ENCODE measurements around the gene EFHC1. TPM values are rescaled to one million over a fixed set of nuclear protein-coding genes. Genes with fewer than 3 reads are reported as not detected.

Gene EFHC1
- total RNA-seq, 6 experiments from 2014 or later: 3.6 to 10.4 (median 6.0) TPM

- peaks cover 0 to 11% (median 0%) of the 10 kb centered on the region in 4 donors for H3K4me1 ChIP-seq
- 63% methylated on average over 4 of the region's 9 CpGs for WGBS (ENCODE audit: insufficient coverage, low coverage, low lambda C conversion rate, missing lambda C conversion rate)
Observed at GRCh38 chr6:52500238-52501129, 80.3 kb downstream of the EFHC1 start.

GRCh38 chr6:52502306-52503029 is 82.3 kb downstream of the EFHC1 start:
- no peaks in the 10 kb centered on the region for H3K27me3 ChIP-seq
- TF ChIP-seq POLR2A (IDR thresholded peaks at IDR 0.05): no peak
- TF ChIP-seq, protein P1, sequence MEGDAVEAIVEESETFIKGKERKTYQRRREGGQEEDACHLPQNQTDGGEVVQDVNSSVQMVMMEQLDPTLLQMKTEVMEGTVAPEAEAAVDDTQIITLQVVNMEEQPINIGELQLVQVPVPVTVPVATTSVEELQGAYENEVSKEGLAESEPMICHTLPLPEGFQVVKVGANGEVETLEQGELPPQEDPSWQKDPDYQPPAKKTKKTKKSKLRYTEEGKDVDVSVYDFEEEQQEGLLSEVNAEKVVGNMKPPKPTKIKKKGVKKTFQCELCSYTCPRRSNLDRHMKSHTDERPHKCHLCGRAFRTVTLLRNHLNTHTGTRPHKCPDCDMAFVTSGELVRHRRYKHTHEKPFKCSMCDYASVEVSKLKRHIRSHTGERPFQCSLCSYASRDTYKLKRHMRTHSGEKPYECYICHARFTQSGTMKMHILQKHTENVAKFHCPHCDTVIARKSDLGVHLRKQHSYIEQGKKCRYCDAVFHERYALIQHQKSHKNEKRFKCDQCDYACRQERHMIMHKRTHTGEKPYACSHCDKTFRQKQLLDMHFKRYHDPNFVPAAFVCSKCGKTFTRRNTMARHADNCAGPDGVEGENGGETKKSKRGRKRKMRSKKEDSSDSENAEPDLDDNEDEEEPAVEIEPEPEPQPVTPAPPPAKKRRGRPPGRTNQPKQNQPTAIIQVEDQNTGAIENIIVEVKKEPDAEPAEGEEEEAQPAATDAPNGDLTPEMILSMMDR (IDR thresholded peaks at IDR 0.05): no peak
- peaks cover 0 to 13% (median 0%) of the 10 kb centered on the region in 4 donors for H3K4me1 ChIP-seq
- intact Hi-C loops (cut with DNase I): no loop called here
- 81% methylated on average over 13 of the region's 20 CpGs for WGBS (ENCODE audit: insufficient coverage, low coverage, low lambda C conversion rate, missing lambda C conversion rate)
- H3K36me3 ChIP-seq: peaks cover 0 to 31% (median 6%) of the 10 kb centered on the region in 4 donors
- H3K4me3 ChIP-seq: no peak overlapping the region
- DNase-seq (no peak), ATAC-seq (no peak)
- no peak overlapping the region for H3K27ac ChIP-seq
- no peaks in the 10 kb centered on the region for H3K9me3 ChIP-seq

More at GRCh38 chr6:52500238-52501129, 80.3 kb downstream of the EFHC1 start:
- intact Hi-C loops (cut with DNase I): no loop called here
- no peaks in the 10 kb centered on the region for H3K27me3 ChIP-seq
- DNase-seq (no peak), ATAC-seq (no peak)
- no peak overlapping the region for H3K4me3 ChIP-seq
- H3K9me3 ChIP-seq: no peaks in the 10 kb centered on the region
- TF ChIP-seq POLR2A (IDR thresholded peaks at IDR 0.05): no peak
- TF ChIP-seq, protein P1 (IDR thresholded peaks at IDR 0.05): no peak
- no peak overlapping the region for H3K27ac ChIP-seq
- H3K36me3 ChIP-seq: peaks cover 0 to 16% (median 5%) of the 10 kb centered on the region in 4 donors

- intact Hi-C loops (cut with DNase I): no loop called here
- Histone ChIP-seq H3K27ac (no peak overlapping the region), H3K9me3 (no peaks in the 10 kb centered on the region), H3K27me3 (no peaks in the 10 kb centered on the region), H3K4me3 (no peak overlapping the region), H3K36me3 (peaks cover 0 to 38% (median 6%) of the 10 kb centered on the region in 4 donors), H3K4me1 (peaks cover 0 to 21% (median 0%) of the 10 kb centered on the region in 4 donors)
- no CpG with 5 or more reads among the region's 5 CpGs for WGBS (ENCODE audit: insufficient coverage, low coverage, low lambda C conversion rate, missing lambda C conversion rate)
- ATAC-seq (no peak), DNase-seq (no peak)
- TF ChIP-seq, protein P1 (IDR thresholded peaks at IDR 0.05): no peak
- TF ChIP-seq POLR2A (IDR thresholded peaks at IDR 0.05): no peak
Observed at GRCh38 chr6:52503323-52503747, 83.2 kb downstream of the EFHC1 start.

DNA sequence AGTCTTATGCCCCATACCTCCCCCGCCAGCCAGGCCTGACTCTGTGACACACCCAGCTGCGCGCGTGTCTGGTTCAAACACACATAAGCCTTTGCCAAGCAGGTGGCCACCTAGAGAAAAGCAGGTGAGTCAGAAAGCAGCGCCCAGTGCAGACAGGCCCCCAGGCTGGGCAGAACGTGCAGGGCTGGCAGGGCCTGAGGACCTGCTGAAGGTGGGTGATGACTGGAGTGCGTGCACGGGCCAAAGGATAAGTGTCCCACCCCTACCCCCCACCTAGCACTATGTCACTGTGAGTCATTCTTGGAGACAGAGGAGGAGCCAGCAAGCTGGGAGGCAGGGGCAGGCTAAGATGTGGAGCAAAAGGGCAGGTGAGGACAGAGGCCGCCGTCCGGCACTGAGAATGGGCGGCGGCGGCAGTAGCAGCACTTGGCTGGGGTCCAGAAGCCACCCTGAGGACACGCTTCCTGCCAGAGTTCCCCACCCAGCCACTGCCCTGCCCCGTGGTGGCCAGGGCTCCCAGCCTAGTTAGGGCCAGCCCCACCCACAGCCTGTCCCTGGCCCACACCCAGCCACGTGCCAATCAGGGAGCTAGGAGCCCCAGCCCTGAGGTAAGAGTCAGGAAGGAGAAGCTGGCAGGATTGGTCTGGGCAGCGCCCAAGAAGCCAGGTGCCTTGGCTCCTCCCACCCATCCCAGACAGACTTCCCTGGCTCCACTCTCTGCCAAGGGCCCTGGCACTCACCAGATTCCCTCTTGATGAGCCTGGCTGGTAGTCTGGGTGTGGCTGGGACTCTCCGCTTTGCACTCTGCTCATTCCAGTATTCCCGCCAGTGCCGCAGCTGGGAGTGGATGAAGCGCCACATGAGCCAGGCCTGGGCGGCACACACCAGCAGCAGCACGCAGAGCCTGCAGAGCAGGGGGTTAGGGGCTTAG is 84.0 kb downstream of the EFHC1 start:
- Histone ChIP-seq H3K4me3 (no peak overlapping the region), H3K27ac (no peak overlapping the region), H3K4me1 (peaks cover 0 to 21% (median 0%) of the 10 kb centered on the region in 4 donors), H3K9me3 (no peaks in the 10 kb centered on the region), H3K36me3 (peaks cover 0 to 41% (median 9%) of the 10 kb centered on the region in 4 donors), H3K27me3 (no peaks in the 10 kb centered on the region)
- TF ChIP-seq, protein P1 (IDR thresholded peaks at IDR 0.05): no peak
- TF ChIP-seq POLR2A (IDR thresholded peaks at IDR 0.05): no peak
- ATAC-seq (peak; percentile 72 to 86 (median 75)), DNase-seq (peak; percentile 74 to 84 (median 79))
- WGBS (ENCODE audit: insufficient coverage, low coverage, low lambda C conversion rate, missing lambda C conversion rate): 57% methylated on average over 8 of the region's 24 CpGs
- intact Hi-C loops (cut with DNase I): no loop called here
